ENCODE results near the gene STC2. TPM values are rescaled to one million over a fixed set of nuclear protein-coding genes. Genes with fewer than 3 reads are reported as not detected.

The STC2 gene
- total RNA-seq, 4 donors from 2014 or later, result 0.64 to 26.1 (median 1.9) TPM

- H3K4me1 ChIP-seq, result peaks cover 0 to 13% (median 4%) of the 10 kb centered on the region in 3 donors
- H3K36me3 ChIP-seq, result no peaks in the 10 kb centered on the region
- H3K27me3 ChIP-seq, result peaks cover 0 to 96% (median 0%) of the 10 kb centered on the region in 4 donors
- no peak overlapping the region for H3K27ac ChIP-seq
- intact Hi-C loops (cut with DNase I), result no loop called here
- DNase-seq, result no peak
- 66 to 88% methylated on average over 2 to 3 of the region's 10 CpGs for WGBS, 2 donors
- TF ChIP-seq CTCF (IDR thresholded peaks at IDR 0.05), result no peak
- no peak for TF ChIP-seq POLR2A (IDR thresholded peaks at IDR 0.05)
- H3K9me3 ChIP-seq, result no peaks in the 10 kb centered on the region
- H3K4me3 ChIP-seq, result no peak overlapping the region
Measured at GRCh38 chr5:173282916-173283315, 45.3 kb downstream of the STC2 start.

GRCh38 chr5:173281910-173282309 is 46.3 kb downstream of the STC2 start:
- intact Hi-C loops (cut with DNase I), result no loop called here
- H3K36me3 ChIP-seq, result no peaks in the 10 kb centered on the region
- peaks cover 0 to 86% (median 0%) of the 10 kb centered on the region in 4 donors for H3K27me3 ChIP-seq
- H3K4me3 ChIP-seq, result no peak overlapping the region
- H3K27ac ChIP-seq, result no peak overlapping the region
- no peaks in the 10 kb centered on the region for H3K9me3 ChIP-seq
- no peak for TF ChIP-seq CTCF (IDR thresholded peaks at IDR 0.05)
- TF ChIP-seq POLR2A (IDR thresholded peaks at IDR 0.05), result no peak
- H3K4me1 ChIP-seq, result peaks cover 0 to 13% (median 4%) of the 10 kb centered on the region in 3 donors
- no peak for DNase-seq
- WGBS, 2 donors, result 21 to 25% methylated on average over 5 of the region's 6 CpGs

- intact Hi-C loops (cut with DNase I), result no loop called here
- TF ChIP-seq POLR2A (IDR thresholded peaks at IDR 0.05), result no peak
- TF ChIP-seq CTCF (IDR thresholded peaks at IDR 0.05), result no peak
- H3K27me3 ChIP-seq, result peaks cover 0 to 63% (median 0%) of the 10 kb centered on the region in 4 donors
Measured at GRCh38 chr5:173279166-173279565, 49.0 kb downstream of the STC2 start.

GRCh38 chr5:173278641-173279040 is 49.6 kb downstream of the STC2 start:
- no peak overlapping the region for H3K27ac ChIP-seq
- WGBS, 2 donors, result 61 to 70% methylated on average over 2 to 5 of the region's 5 CpGs
- TF ChIP-seq POLR2A (IDR thresholded peaks at IDR 0.05) (no peak), CTCF (IDR thresholded peaks at IDR 0.05) (no peak)
- no peak for DNase-seq
- peaks cover 0 to 8% (median 3%) of the 10 kb centered on the region in 3 donors for H3K4me1 ChIP-seq
- peaks cover 0 to 58% (median 0%) of the 10 kb centered on the region in 4 donors for H3K27me3 ChIP-seq
- no peaks in the 10 kb centered on the region for H3K9me3 ChIP-seq
- H3K4me3 ChIP-seq, result no peak overlapping the region
- no peaks in the 10 kb centered on the region for H3K36me3 ChIP-seq
- intact Hi-C loops (cut with DNase I), result no loop called here

More at GRCh38 chr5:173279166-173279565, 49.0 kb downstream of the STC2 start:
- Histone ChIP-seq H3K27ac (no peak overlapping the region), H3K36me3 (no peaks in the 10 kb centered on the region), H3K4me3 (no peak overlapping the region), H3K4me1 (peaks cover 0 to 13% (median 4%) of the 10 kb centered on the region in 3 donors), H3K9me3 (no peaks in the 10 kb centered on the region)
- 85 to 88% methylated on average over 5 of the region's 5 CpGs for WGBS, 2 donors
- DNase-seq, result no peak

- no peak for DNase-seq
- TF ChIP-seq POLR2A (IDR thresholded peaks at IDR 0.05), result no peak
- TF ChIP-seq CTCF (IDR thresholded peaks at IDR 0.05), result no peak
Measured at GRCh38 chr5:173278172-173278571, 50.0 kb downstream of the STC2 start.

More at GRCh38 chr5:173278172-173278571, 50.0 kb downstream of the STC2 start:
- WGBS, 2 donors, result 56 to 70% methylated on average over 6 to 9 of the region's 9 CpGs
- Histone ChIP-seq H3K36me3 (no peaks in the 10 kb centered on the region), H3K9me3 (no peaks in the 10 kb centered on the region), H3K4me1 (peaks cover 0 to 3% (median 0%) of the 10 kb centered on the region in 3 donors), H3K4me3 (no peak overlapping the region), H3K27me3 (peaks cover 0 to 53% (median 0%) of the 10 kb centered on the region in 4 donors), H3K27ac (no peak overlapping the region)
- intact Hi-C loops (cut with DNase I), result no loop called here
